H1 (cell line): ENCODE data around the gene PTPRO.

Source experiments
- GABPA ChIP-seq: IDR thresholded peaks from 2 replicates; pipeline ENCODE4 v1.6.1; 2011; ENCODE audit warnings: mild to moderate bottlenecking, low read length, moderate library complexity, borderline replicate concordance; ENCODE audit not compliant: insufficient read depth
- HDAC6 ChIP-seq: IDR thresholded peaks from one replicate; pipeline ENCODE4 v1.7.1; 2012; ENCODE audit warnings: low read depth, mild to moderate bottlenecking, inconsistent platforms, low read length, moderate library complexity
- KDM5A ChIP-seq: fragments of 200-600 bp; IDR thresholded peaks from 2 replicates; pipeline ENCODE4 v1.7.1; 2012; ENCODE audit warnings: mild to moderate bottlenecking, low read length, inconsistent platforms, mixed read lengths
- MAX ChIP-seq: IDR thresholded peaks from 2 replicates; pipeline ENCODE4 v1.6.1; 2012; ENCODE audit warnings: inconsistent platforms
- POLR2A ChIP-seq, 2 experiments: IDR thresholded peaks; 1 replicate in 1 of 2; 2 replicates in 1 of 2; pipeline ENCODE4 v1.6.1; 2011; ENCODE audit warnings: low read depth in 2 of 2, low read length in 2 of 2, mild to moderate bottlenecking in 2 of 2; ENCODE audit errors: control extremely low read depth in 1 of 2
- POLR2AphosphoS5 ChIP-seq: IDR thresholded peaks from 2 replicates; pipeline ENCODE4 v1.6.1; 2011; ENCODE audit warnings: low read depth, low read length
- SIX5 ChIP-seq: IDR thresholded peaks from 2 replicates; pipeline ENCODE4 v1.6.1; 2011; ENCODE audit warnings: mild to moderate bottlenecking, low read depth, low read length
- SP4 ChIP-seq: IDR thresholded peaks from 2 replicates; pipeline ENCODE4 v1.6.1; 2012; ENCODE audit warnings: low read length, inconsistent platforms
- TAF1 ChIP-seq: IDR thresholded peaks from 2 replicates; pipeline ENCODE4 v1.6.1; 2011; ENCODE audit warnings: mild to moderate bottlenecking, low read depth, low read length
- YY1 ChIP-seq: IDR thresholded peaks from 2 replicates; pipeline ENCODE4 v1.6.1; 2011; ENCODE audit warnings: low read depth, mild to moderate bottlenecking, low read length
- ZNF274 ChIP-seq: IDR thresholded peaks from 2 replicates; pipeline ENCODE4 v1.7.0; 2012; ENCODE audit warnings: low read length, borderline replicate concordance; ENCODE audit errors: extremely low read depth
- TF ChIP-seq, protein P1 (sequence below), 3 experiments: IDR thresholded peaks; 1 replicate in 2 of 3; 2 replicates in 1 of 3; pipeline versions ENCODE4 v1.5.1 to v1.6.1; 2011; ENCODE audit warnings: low read length in 3 of 3, mild to moderate bottlenecking in 3 of 3, inconsistent platforms in 2 of 3, low read depth in 1 of 3, moderate library complexity in 1 of 3; ENCODE audit not compliant: insufficient read depth in 1 of 3; ENCODE audit errors: control extremely low read depth in 1 of 3
- TF ChIP-seq, protein P2 (sequence below): IDR thresholded peaks from 2 replicates; pipeline ENCODE4 v1.6.1; 2012; ENCODE audit warnings: low read length, inconsistent platforms
- TF ChIP-seq, protein P3 (sequence below): IDR thresholded peaks from 2 replicates; pipeline ENCODE4 v1.6.1; 2012; ENCODE audit warnings: inconsistent platforms

DNA sequence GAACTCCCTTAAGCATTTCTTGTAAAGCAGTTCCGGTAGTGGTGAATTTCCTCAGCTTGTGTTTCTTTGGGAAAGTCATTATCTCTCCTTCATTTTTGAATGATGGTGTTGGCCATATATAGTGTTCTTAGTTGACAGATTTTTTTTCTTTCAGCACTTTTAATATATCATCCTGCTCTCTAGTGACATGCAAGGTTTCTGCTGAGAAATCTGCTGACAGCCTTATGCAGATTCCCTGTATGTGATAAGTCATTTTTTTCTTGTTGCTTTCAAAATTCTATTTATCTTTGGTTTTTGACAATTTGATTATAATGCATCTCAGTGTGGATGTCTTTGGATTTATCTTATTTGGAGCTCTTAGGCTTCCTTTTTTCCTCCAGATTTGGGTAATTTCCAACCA is 135.7 kb downstream of the PTPRO start:
- TF ChIP-seq, protein P1, sequence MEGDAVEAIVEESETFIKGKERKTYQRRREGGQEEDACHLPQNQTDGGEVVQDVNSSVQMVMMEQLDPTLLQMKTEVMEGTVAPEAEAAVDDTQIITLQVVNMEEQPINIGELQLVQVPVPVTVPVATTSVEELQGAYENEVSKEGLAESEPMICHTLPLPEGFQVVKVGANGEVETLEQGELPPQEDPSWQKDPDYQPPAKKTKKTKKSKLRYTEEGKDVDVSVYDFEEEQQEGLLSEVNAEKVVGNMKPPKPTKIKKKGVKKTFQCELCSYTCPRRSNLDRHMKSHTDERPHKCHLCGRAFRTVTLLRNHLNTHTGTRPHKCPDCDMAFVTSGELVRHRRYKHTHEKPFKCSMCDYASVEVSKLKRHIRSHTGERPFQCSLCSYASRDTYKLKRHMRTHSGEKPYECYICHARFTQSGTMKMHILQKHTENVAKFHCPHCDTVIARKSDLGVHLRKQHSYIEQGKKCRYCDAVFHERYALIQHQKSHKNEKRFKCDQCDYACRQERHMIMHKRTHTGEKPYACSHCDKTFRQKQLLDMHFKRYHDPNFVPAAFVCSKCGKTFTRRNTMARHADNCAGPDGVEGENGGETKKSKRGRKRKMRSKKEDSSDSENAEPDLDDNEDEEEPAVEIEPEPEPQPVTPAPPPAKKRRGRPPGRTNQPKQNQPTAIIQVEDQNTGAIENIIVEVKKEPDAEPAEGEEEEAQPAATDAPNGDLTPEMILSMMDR (IDR thresholded peaks at IDR 0.05; ENCODE audit: control extremely low read depth in 1 of 3, insufficient read depth in 1 of 3, low read depth in 1 of 3, low read length in 3 of 3), result no peak
- TF ChIP-seq ZNF274 (no peak), SIX5 (no peak), YY1 (no peak), POLR2AphosphoS5 (no peak), GABPA (no peak), POLR2A (IDR thresholded peaks at IDR 0.05; ENCODE audit: control extremely low read depth in 1 of 2, low read depth in 2 of 2, low read length in 2 of 2) (no peak), TAF1 (no peak), MAX (no peak), SP4 (no peak), KDM5A (no peak), HDAC6 (no peak)
- TF ChIP-seq, protein P2, sequence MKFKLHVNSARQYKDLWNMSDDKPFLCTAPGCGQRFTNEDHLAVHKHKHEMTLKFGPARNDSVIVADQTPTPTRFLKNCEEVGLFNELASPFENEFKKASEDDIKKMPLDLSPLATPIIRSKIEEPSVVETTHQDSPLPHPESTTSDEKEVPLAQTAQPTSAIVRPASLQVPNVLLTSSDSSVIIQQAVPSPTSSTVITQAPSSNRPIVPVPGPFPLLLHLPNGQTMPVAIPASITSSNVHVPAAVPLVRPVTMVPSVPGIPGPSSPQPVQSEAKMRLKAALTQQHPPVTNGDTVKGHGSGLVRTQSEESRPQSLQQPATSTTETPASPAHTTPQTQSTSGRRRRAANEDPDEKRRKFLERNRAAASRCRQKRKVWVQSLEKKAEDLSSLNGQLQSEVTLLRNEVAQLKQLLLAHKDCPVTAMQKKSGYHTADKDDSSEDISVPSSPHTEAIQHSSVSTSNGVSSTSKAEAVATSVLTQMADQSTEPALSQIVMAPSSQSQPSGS, result no peak
- TF ChIP-seq, protein P3, sequence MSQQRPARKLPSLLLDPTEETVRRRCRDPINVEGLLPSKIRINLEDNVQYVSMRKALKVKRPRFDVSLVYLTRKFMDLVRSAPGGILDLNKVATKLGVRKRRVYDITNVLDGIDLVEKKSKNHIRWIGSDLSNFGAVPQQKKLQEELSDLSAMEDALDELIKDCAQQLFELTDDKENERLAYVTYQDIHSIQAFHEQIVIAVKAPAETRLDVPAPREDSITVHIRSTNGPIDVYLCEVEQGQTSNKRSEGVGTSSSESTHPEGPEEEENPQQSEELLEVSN, result no peak
